ENCODE measurements around the gene GATA6. TPM values are rescaled to one million over a fixed set of nuclear protein-coding genes. Genes with fewer than 3 reads are reported as not detected.

GATA6 gene
- total and polyA plus RNA-seq, 10 of the 15 experiments (the other 5 are each of a cell fraction or from before 2014, with no cell fraction given): 0.04 to 0.05 TPM; not detected in 8

DNA sequence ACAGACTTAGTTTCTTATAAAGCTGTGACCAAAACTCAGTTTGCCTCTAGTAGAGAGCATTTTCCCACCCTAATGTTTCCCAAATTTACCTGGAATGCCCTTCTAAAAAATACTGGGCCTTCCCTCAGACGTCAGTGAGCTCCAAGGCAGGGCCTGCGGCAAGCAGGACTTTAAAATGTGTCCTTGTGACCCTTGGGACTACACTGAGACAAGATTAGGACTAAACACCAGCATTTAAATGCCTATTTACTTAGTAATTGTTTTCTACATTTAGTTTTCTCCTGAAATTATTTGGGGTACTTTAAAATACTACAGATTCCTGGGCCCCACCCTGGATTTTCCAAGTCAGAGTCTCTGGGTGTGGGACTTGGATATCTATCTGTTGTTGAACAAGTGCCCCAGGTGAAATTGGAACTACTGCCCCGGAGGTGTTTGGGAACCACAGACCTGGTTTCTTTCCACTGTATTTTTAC lies 14.3 kb downstream of the GATA6 start:
- no TSS peak for BruUV-seq (replicated peaks)
- ChIA-PET RAD21 (ENCODE audit: unreplicated experiment) (no interaction called here), POLR2A (no interaction called here), CTCF (no interaction called here), SMC1A (ENCODE audit: uncharacterized antibody, unreplicated experiment) (no interaction called here)
- DNase-seq (ENCODE audit: low read depth, low spot score) (no peak), FAIRE-seq (no peak), ATAC-seq (no peak)
- Histone ChIP-seq H2AFZ (ENCODE audit: control insufficient read depth, low read depth, low read length) (no peak overlapping the region), H3K79me2 (ENCODE audit: control insufficient read depth, insufficient read depth, low read length) (no peaks in the 10 kb centered on the region), H3K4me2 (ENCODE audit: control insufficient read depth, insufficient read depth) (no peak overlapping the region), H4K20me1 (ENCODE audit: control insufficient read depth, insufficient read depth) (no peaks in the 10 kb centered on the region), H3K4me3 (no peak overlapping the region), H3K36me3 (ENCODE audit: control insufficient read depth in 2 of 2, insufficient read depth in 2 of 2, low read length in 1 of 2) (no peaks in the 10 kb centered on the region), H3K9me3 (replicated peaks; ENCODE audit: control insufficient read depth, insufficient read depth, low read length) (no peaks in the 10 kb centered on the region), H3K27ac (ENCODE audit: control insufficient read depth, insufficient read depth) (no peak overlapping the region), H3K9ac (ENCODE audit: control insufficient read depth, insufficient read depth, low read length) (no peak overlapping the region), H3K27me3 (replicated peaks in 1 of 2; ENCODE audit: control insufficient read depth in 2 of 2, insufficient read depth in 2 of 2, low read length in 1 of 2) (no peaks in the 10 kb centered on the region; a peak in 2 of 4 replicates), H3K4me1 (ENCODE audit: control insufficient read depth, insufficient read depth, low read length) (no peaks in the 10 kb centered on the region)
- WGBS (ENCODE audit: insufficient coverage, insufficient replicate concordance, low lambda C conversion rate, missing lambda C conversion rate): 8% methylated on average over 3 of the region's 3 CpGs
- intact Hi-C loops (cut with micrococcal nuclease; ENCODE audit: unreplicated experiment): no loop called here
- in situ Hi-C loops (cut with MboI): no loop called here
- no peak for TF ChIP-seq RUNX3 (IDR thresholded peaks at IDR 0.05; ENCODE audit: low read length)
- TF ChIP-seq TBL1XR1 (IDR thresholded peaks at IDR 0.05; ENCODE audit: low read depth, low read length): no peak
- TF ChIP-seq, protein P1, sequence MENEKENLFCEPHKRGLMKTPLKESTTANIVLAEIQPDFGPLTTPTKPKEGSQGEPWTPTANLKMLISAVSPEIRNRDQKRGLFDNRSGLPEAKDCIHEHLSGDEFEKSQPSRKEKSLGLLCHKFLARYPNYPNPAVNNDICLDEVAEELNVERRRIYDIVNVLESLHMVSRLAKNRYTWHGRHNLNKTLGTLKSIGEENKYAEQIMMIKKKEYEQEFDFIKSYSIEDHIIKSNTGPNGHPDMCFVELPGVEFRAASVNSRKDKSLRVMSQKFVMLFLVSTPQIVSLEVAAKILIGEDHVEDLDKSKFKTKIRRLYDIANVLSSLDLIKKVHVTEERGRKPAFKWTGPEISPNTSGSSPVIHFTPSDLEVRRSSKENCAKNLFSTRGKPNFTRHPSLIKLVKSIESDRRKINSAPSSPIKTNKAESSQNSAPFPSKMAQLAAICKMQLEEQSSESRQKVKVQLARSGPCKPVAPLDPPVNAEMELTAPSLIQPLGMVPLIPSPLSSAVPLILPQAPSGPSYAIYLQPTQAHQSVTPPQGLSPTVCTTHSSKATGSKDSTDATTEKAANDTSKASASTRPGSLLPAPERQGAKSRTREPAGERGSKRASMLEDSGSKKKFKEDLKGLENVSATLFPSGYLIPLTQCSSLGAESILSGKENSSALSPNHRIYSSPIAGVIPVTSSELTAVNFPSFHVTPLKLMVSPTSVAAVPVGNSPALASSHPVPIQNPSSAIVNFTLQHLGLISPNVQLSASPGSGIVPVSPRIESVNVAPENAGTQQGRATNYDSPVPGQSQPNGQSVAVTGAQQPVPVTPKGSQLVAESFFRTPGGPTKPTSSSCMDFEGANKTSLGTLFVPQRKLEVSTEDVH (IDR thresholded peaks at IDR 0.05; ENCODE audit: low read depth, partially characterized antibody): no peak
- TF ChIP-seq SREBF1 (IDR thresholded peaks at IDR 0.05; ENCODE audit: low read length): no peak
- TF ChIP-seq, protein P2, sequence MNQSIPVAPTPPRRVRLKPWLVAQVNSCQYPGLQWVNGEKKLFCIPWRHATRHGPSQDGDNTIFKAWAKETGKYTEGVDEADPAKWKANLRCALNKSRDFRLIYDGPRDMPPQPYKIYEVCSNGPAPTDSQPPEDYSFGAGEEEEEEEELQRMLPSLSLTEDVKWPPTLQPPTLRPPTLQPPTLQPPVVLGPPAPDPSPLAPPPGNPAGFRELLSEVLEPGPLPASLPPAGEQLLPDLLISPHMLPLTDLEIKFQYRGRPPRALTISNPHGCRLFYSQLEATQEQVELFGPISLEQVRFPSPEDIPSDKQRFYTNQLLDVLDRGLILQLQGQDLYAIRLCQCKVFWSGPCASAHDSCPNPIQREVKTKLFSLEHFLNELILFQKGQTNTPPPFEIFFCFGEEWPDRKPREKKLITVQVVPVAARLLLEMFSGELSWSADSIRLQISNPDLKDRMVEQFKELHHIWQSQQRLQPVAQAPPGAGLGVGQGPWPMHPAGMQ (IDR thresholded peaks at IDR 0.05; ENCODE audit: borderline replicate concordance): no peak
- TF ChIP-seq ZNF207 (IDR thresholded peaks at IDR 0.05; ENCODE audit: borderline replicate concordance): no peak
- no peak for TF ChIP-seq NFIC (IDR thresholded peaks at IDR 0.05; ENCODE audit: low read depth, low read length)
- no peak for TF ChIP-seq SMAD5 (IDR thresholded peaks at IDR 0.05; ENCODE audit: low read depth)
- TF ChIP-seq ASH2L (IDR thresholded peaks at IDR 0.05; ENCODE audit: borderline replicate concordance, low read depth): no peak
- TF ChIP-seq ETV6 (conservative IDR thresholded peaks at IDR 0.05 in 1 of 2, IDR thresholded peaks at IDR 0.05 in 1 of 2; ENCODE audit: borderline replicate concordance in 1 of 2, low read depth in 1 of 2): no peak
- TF ChIP-seq, protein P3, sequence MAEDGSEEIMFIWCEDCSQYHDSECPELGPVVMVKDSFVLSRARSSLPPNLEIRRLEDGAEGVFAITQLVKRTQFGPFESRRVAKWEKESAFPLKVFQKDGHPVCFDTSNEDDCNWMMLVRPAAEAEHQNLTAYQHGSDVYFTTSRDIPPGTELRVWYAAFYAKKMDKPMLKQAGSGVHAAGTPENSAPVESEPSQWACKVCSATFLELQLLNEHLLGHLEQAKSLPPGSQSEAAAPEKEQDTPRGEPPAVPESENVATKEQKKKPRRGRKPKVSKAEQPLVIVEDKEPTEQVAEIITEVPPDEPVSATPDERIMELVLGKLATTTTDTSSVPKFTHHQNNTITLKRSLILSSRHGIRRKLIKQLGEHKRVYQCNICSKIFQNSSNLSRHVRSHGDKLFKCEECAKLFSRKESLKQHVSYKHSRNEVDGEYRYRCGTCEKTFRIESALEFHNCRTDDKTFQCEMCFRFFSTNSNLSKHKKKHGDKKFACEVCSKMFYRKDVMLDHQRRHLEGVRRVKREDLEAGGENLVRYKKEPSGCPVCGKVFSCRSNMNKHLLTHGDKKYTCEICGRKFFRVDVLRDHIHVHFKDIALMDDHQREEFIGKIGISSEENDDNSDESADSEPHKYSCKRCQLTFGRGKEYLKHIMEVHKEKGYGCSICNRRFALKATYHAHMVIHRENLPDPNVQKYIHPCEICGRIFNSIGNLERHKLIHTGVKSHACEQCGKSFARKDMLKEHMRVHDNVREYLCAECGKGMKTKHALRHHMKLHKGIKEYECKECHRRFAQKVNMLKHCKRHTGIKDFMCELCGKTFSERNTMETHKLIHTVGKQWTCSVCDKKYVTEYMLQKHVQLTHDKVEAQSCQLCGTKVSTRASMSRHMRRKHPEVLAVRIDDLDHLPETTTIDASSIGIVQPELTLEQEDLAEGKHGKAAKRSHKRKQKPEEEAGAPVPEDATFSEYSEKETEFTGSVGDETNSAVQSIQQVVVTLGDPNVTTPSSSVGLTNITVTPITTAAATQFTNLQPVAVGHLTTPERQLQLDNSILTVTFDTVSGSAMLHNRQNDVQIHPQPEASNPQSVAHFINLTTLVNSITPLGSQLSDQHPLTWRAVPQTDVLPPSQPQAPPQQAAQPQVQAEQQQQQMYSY (CRISPR knock-in tag; IDR thresholded peaks at IDR 0.05): no peak
- no peak for TF ChIP-seq RCOR1 (conservative IDR thresholded peaks at IDR 0.05; ENCODE audit: low read depth, low read length)
- TF ChIP-seq, protein P4, sequence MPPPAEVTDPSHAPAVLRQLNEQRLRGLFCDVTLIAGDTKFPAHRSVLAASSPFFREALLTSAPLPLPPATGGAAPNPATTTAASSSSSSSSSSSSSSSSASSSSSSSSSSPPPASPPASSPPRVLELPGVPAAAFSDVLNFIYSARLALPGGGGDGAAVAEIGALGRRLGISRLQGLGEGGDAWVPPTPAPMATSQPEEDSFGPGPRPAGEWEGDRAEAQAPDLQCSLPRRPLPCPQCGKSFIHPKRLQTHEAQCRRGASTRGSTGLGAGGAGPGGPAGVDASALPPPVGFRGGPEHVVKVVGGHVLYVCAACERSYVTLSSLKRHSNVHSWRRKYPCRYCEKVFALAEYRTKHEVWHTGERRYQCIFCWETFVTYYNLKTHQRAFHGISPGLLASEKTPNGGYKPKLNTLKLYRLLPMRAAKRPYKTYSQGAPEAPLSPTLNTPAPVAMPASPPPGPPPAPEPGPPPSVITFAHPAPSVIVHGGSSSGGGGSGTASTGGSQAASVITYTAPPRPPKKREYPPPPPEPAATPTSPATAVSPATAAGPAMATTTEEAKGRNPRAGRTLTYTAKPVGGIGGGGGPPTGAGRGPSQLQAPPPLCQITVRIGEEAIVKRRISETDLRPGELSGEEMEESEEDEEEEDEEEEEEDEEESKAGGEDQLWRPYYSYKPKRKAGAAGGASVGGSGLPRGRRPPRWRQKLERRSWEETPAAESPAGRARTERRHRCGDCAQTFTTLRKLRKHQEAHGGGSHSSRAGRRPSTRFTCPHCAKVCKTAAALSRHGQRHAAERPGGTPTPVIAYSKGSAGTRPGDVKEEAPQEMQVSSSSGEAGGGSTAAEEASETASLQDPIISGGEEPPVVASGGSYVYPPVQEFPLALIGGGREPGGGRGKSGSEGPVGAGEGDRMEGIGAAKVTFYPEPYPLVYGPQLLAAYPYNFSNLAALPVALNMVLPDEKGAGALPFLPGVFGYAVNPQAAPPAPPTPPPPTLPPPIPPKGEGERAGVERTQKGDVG (CRISPR knock-in tag; IDR thresholded peaks at IDR 0.05): no peak

Data from GM12878 (cell line).